GM21529 (cell line): ENCODE data around the gene HNRNPU.

Experiments used
- ATAC-seq: cut with Tn5 transposase; IDR thresholded peaks from one replicate; pipeline ENCODE4 v1.9.1; 2021; ENCODE audit not compliant: unreplicated experiment

The HNRNPU gene

GRCh38 chr1:244810221-244810620, 54.1 kb downstream of the HNRNPU start:
- no peak for ATAC-seq

DNA sequence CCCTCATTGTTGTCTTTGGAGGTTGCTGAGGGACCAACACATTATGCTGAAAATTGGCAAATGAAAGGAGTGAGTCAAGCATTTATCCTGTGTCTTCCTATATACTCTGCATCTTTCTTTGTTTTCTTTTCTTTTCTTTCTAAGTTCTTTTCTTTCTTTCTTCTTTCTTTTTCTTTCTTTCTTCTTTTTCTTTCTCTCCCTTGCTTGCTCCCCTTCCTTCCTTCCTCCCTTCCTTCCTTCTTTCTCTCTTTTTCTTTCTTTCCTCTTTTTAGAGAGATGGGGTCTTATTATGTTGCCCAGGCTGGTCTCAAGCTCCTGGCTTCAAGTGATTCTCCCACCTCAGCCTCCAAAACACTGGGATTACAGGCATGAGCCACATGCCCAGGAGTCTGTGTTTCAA, 57.2 kb downstream of the HNRNPU start:
- no peak for ATAC-seq

DNA sequence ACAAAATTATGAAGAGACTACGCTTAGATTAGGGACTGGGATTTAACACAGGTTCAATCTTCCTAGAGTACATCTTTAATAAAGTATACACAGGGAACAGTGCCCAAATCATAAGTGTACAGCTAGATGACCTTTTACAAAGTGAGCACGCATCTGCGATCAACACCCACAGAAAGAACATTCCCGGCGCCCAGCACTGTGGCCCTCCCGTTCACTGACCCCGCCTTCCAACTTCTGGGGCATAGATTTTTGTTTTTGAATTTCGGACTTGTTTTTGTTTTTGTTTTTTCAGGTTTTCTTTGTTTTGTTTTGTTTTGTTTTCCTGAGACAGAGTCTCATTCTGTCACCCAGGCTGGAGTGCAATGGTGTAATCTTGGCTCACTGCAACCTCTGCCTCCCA, 59.5 kb downstream of the HNRNPU start:
- ATAC-seq: no peak

GRCh38 chr1:244802556-244803239, 61.6 kb downstream of the HNRNPU start:
- ATAC-seq: no peak

GRCh38 chr1:244802041-244802440, 62.3 kb downstream of the HNRNPU start:
- ATAC-seq: no peak

DNA sequence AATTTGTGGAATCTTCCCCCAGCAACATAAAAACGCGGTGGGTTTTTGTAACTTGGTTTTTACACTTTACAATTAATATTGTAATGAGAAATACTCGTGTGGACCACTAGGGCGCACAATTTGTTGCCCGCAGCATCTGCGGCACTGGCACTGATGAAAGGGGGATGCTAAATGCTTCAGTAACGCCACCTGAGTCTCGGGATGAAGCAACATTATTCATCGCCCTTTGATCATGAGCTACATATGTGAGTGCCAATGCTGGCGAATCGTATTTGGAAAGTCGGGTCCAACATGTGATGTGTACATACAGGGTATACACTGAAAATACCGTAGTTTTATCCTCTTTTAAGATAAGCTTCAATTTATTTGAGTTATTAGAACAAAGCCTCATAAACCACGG, 63.1 kb downstream of the HNRNPU start:
- ATAC-seq: peak; percentile 88

- no peak for ATAC-seq
Measured at GRCh38 chr1:244800821-244801220, 63.5 kb downstream of the HNRNPU start.
